Parathyroid adenoma (tissue), 2 donors: ENCODE measurements around the gene PAGE3.

Source experiments
- H2AFZ ChIP-seq: fragments of 300-600 bp; sonication (generic); one replicate; pipeline ENCODE4 v1.7.0; 2017; ENCODE audit warnings: antibody characterized with exemption, mild to moderate bottlenecking
- H3K27ac ChIP-seq: fragments of 300-600 bp; sonication (generic); one replicate; pipeline ENCODE4 v1.7.0; 2017
- H3K27me3 ChIP-seq: fragments of 300-600 bp; sonication (generic); one replicate; pipeline ENCODE4 v1.7.0; 2017; ENCODE audit warnings: low read length; ENCODE audit not compliant: control insufficient read depth, insufficient read depth
- H3K36me3 ChIP-seq: fragments of 300-600 bp; sonication (generic); one replicate; pipeline ENCODE4 v1.7.0; 2017; ENCODE audit warnings: low read length; ENCODE audit not compliant: control insufficient read depth, insufficient read depth
- H3K4me1 ChIP-seq: fragments of 300-600 bp; sonication (generic); one replicate; pipeline ENCODE4 v1.7.0; 2017; ENCODE audit warnings: control low read depth
- H3K4me2 ChIP-seq: fragments of 300-600 bp; sonication (generic); one replicate; pipeline ENCODE4 v1.7.0; 2017; ENCODE audit warnings: low read length
- H3K4me3 ChIP-seq: fragments of 300-600 bp; sonication (generic); one replicate; pipeline ENCODE4 v1.7.0; 2017; ENCODE audit warnings: low read depth, low read length
- H3K79me2 ChIP-seq: fragments of 300-600 bp; sonication (generic); one replicate; pipeline ENCODE4 v1.7.0; 2017; ENCODE audit warnings: control low read depth
- H3K9ac ChIP-seq: fragments of 300-600 bp; sonication (generic); one replicate; pipeline ENCODE4 v1.7.0; 2017; ENCODE audit warnings: mild to moderate bottlenecking
- H3K9me3 ChIP-seq: fragments of 300-600 bp; sonication (generic); one replicate; pipeline ENCODE4 v1.7.0; 2017; ENCODE audit warnings: low read length; ENCODE audit not compliant: control insufficient read depth
- CTCF ChIP-seq: fragments of 300-600 bp; sonication (generic); IDR thresholded peaks from one replicate; pipeline ENCODE4 v1.7.0; 2017; ENCODE audit warnings: antibody characterized with exemption, mild to moderate bottlenecking
- donor health status: primary hyperparathyroidism.

Gene PAGE3

DNA sequence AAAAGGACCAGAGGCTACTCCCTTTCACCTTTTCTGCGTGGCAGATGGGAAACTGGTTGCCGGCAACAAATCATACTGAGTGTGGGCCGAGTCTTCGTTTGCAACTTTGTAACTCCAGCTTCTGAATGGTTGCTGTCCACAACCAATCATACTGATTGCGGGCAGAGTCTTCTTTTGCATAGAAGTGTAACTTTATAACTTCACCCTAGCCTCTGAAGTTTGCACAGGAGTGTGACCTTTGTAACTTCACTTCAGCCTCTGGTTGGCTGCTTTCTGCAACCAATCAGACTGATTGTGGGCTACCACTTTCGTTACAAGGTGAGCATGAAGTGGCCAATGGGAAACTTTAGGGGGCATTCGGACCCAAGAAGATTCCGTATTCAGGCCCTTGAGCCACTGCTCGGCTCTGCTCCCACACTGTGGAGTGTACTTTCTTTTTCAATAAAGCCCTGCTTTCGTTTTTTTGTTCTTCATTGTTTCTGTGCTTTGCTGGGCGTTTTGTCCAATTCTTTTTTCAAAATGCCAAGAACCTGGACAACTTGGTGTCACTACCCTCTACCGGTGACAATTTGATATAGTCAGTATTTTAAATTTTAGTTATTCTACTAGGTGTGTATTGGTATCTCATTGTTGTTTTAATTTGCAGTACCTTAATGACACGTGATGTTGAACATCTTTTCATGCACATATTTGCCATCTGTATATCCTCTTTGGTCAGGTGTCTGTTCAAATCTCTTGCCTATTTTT lies 53.6 kb downstream of the PAGE3 start:
- Histone ChIP-seq H3K27ac (no peak overlapping the region), H3K4me1 (no peaks in the 10 kb centered on the region), H3K9ac (no peak overlapping the region), H3K36me3 (no peaks in the 10 kb centered on the region), H3K27me3 (no peaks in the 10 kb centered on the region), H2AFZ (no peak overlapping the region), H3K4me3 (no peak overlapping the region), H3K9me3 (no peaks in the 10 kb centered on the region), H3K4me2 (no peak overlapping the region), H3K79me2 (no peaks in the 10 kb centered on the region)
- no peak for TF ChIP-seq CTCF
